Measurements from ENCODE around the gene KLF13. TPM values are rescaled to one million over a fixed set of nuclear protein-coding genes. Genes with fewer than 3 reads are reported as not detected.

The KLF13 gene
- total and polyA plus RNA-seq, 2 experiments from 2014 or later = 23.5 to 28.6 TPM

DNA sequence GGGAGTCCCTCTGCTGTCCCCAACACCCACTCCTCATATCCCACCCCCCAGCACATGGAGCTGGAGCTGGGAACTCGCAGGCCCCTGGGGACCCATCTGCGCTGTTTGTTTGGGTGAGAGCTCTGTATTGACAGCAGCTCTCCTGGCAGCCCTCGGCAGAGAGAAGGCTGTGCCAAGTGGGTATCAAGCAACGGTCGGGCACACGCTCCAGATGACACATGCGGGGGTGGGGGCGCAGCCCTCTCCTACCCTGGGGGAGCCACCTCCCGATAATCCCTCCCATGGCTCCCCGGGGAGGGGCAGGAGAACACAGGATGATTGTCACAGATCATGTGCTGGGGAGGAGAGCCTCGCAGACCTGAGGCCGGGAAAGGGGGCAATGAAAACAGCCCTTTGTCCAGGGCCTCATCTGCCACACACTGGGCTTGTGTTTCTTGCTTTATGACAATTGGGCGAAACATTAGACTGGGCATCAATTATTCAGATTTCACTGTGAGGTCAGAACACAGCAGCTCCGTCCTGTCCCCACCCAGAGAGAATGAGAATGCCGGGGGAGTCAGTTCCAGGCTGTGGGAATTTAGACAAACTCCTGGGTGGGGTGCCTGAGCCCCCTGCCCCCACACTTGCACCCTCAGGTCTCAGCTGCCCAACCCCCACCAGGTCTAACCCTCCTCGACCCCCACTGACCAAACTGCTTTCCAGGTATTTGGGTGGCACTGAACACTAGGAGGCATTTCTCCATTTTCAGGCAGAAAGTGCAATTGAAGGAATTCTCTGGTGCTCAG is 46.4 kb upstream of the KLF13 start:
- Histone ChIP-seq H3K9me2 (ENCODE audit: insufficient read depth) (no peaks in the 10 kb centered on the region), H3K4me1 (ENCODE audit: insufficient read depth) (no peaks in the 10 kb centered on the region), H3K4me2 (no peak overlapping the region), H2AFZ (no peak overlapping the region), H3K27me3 (ENCODE audit: insufficient read depth) (no peaks in the 10 kb centered on the region), H3K36me3 (ENCODE audit: insufficient read depth) (no peaks in the 10 kb centered on the region), H3F3A (replicated peaks; ENCODE audit: low read depth) (no peaks in the 10 kb centered on the region), H3K4me3 (no peak overlapping the region), H3K79me2 (replicated peaks; ENCODE audit: insufficient read depth) (no peaks in the 10 kb centered on the region), H4K20me1 (replicated peaks; ENCODE audit: insufficient read depth) (no peaks in the 10 kb centered on the region), H3K27ac (ENCODE audit: low read depth) (no peak overlapping the region)
- peak; percentile 40 for ATAC-seq
- H3K36me3 Mint-ChIP-seq (ENCODE audit: low read depth) = no peaks in the 10 kb centered on the region; the same call in 2 of the 3 replicates
- TF ChIP-seq, protein P1, sequence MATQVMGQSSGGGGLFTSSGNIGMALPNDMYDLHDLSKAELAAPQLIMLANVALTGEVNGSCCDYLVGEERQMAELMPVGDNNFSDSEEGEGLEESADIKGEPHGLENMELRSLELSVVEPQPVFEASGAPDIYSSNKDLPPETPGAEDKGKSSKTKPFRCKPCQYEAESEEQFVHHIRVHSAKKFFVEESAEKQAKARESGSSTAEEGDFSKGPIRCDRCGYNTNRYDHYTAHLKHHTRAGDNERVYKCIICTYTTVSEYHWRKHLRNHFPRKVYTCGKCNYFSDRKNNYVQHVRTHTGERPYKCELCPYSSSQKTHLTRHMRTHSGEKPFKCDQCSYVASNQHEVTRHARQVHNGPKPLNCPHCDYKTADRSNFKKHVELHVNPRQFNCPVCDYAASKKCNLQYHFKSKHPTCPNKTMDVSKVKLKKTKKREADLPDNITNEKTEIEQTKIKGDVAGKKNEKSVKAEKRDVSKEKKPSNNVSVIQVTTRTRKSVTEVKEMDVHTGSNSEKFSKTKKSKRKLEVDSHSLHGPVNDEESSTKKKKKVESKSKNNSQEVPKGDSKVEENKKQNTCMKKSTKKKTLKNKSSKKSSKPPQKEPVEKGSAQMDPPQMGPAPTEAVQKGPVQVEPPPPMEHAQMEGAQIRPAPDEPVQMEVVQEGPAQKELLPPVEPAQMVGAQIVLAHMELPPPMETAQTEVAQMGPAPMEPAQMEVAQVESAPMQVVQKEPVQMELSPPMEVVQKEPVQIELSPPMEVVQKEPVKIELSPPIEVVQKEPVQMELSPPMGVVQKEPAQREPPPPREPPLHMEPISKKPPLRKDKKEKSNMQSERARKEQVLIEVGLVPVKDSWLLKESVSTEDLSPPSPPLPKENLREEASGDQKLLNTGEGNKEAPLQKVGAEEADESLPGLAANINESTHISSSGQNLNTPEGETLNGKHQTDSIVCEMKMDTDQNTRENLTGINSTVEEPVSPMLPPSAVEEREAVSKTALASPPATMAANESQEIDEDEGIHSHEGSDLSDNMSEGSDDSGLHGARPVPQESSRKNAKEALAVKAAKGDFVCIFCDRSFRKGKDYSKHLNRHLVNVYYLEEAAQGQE (IDR thresholded peaks at IDR 0.05; ENCODE audit: unreplicated experiment) = no peak
- no peak for TF ChIP-seq ZNF331 (CRISPR knock-in tag; IDR thresholded peaks at IDR 0.05; ENCODE audit: low read depth)
- TF ChIP-seq EZH2 (IDR thresholded peaks at IDR 0.05; ENCODE audit: low read depth, unreplicated experiment) = no peak
- no peak for TF ChIP-seq STAT1 (IDR thresholded peaks at IDR 0.05; ENCODE audit: unreplicated experiment)
- no peak for TF ChIP-seq ZNF114 (CRISPR knock-in tag; IDR thresholded peaks at IDR 0.05)
- H3K27ac Mint-ChIP-seq = no peak overlapping the region
- no peak overlapping the region for H3K4me3 Mint-ChIP-seq
- DNase-seq (ENCODE audit: low spot score) = no peak
- H3K4me1 Mint-ChIP-seq = peaks cover 10% of the 10 kb centered on the region; the same call in 2 of the 3 replicates
- H3K9me3 Mint-ChIP-seq = no peaks in the 10 kb centered on the region; the same call in 2 of the 3 replicates
- H3K27me3 Mint-ChIP-seq (ENCODE audit: insufficient read depth, low read depth, poor library complexity) = peaks cover 4% of the 10 kb centered on the region

DNA sequence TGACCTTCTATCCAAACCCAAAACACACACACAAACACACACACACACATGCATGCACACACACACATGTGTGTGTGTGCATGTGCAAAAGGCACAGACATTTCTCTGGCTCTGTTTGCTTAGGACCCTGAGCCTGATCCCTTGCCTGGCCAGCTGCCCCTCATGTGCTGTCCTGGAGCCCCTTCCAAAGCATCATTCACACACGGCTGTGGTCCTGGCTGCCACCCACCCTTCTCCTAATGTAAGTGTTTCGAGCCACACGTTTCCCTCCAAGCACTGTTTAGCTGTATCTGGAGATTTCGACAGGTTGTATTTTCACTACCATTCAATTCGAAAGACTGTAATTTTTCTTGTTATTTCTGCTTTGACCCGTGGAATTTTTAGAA is 45.8 kb upstream of the KLF13 start:
- Histone ChIP-seq H3K36me3 (ENCODE audit: insufficient read depth) (no peaks in the 10 kb centered on the region), H4K20me1 (replicated peaks; ENCODE audit: insufficient read depth) (no peaks in the 10 kb centered on the region), H3K79me2 (replicated peaks; ENCODE audit: insufficient read depth) (no peaks in the 10 kb centered on the region), H3K4me3 (no peak overlapping the region), H3K27ac (ENCODE audit: low read depth) (no peak overlapping the region), H2AFZ (no peak overlapping the region), H3K27me3 (ENCODE audit: insufficient read depth) (no peaks in the 10 kb centered on the region), H3K9me2 (ENCODE audit: insufficient read depth) (no peaks in the 10 kb centered on the region), H3K4me1 (ENCODE audit: insufficient read depth) (no peaks in the 10 kb centered on the region), H3K4me2 (no peak overlapping the region), H3F3A (replicated peaks; ENCODE audit: low read depth) (no peaks in the 10 kb centered on the region)
- Mint-ChIP-seq H3K27ac (no peak overlapping the region), H3K9me3 (no peaks in the 10 kb centered on the region; the same call in 2 of the 3 replicates), H3K4me3 (no peak overlapping the region), H3K27me3 (ENCODE audit: insufficient read depth, low read depth, poor library complexity) (peaks cover 4% of the 10 kb centered on the region), H3K4me1 (peaks cover 10% of the 10 kb centered on the region; the same call in 2 of the 3 replicates), H3K36me3 (ENCODE audit: low read depth) (no peaks in the 10 kb centered on the region; the same call in 2 of the 3 replicates)
- ATAC-seq (no peak), DNase-seq (ENCODE audit: low spot score) (no peak)
- TF ChIP-seq EZH2 (IDR thresholded peaks at IDR 0.05; ENCODE audit: low read depth, unreplicated experiment) (no peak), STAT1 (IDR thresholded peaks at IDR 0.05; ENCODE audit: unreplicated experiment) (no peak), POLR2AphosphoS5 (IDR thresholded peaks at IDR 0.05; ENCODE audit: low read depth) (no peak), JUNB (IDR thresholded peaks at IDR 0.05; ENCODE audit: unreplicated experiment) (no peak), CREB1 (CRISPR knock-in tag; IDR thresholded peaks at IDR 0.05; ENCODE audit: low read depth) (no peak), ZNF114 (CRISPR knock-in tag; IDR thresholded peaks at IDR 0.05) (no peak)
- TF ChIP-seq, protein P2, sequence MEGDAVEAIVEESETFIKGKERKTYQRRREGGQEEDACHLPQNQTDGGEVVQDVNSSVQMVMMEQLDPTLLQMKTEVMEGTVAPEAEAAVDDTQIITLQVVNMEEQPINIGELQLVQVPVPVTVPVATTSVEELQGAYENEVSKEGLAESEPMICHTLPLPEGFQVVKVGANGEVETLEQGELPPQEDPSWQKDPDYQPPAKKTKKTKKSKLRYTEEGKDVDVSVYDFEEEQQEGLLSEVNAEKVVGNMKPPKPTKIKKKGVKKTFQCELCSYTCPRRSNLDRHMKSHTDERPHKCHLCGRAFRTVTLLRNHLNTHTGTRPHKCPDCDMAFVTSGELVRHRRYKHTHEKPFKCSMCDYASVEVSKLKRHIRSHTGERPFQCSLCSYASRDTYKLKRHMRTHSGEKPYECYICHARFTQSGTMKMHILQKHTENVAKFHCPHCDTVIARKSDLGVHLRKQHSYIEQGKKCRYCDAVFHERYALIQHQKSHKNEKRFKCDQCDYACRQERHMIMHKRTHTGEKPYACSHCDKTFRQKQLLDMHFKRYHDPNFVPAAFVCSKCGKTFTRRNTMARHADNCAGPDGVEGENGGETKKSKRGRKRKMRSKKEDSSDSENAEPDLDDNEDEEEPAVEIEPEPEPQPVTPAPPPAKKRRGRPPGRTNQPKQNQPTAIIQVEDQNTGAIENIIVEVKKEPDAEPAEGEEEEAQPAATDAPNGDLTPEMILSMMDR (conservative IDR thresholded peaks at IDR 0.05; ENCODE audit: low read depth in 2 of 2) = no peak
